Vagina (tissue), 2 donors: ENCODE measurements around the gene SCO1.

Experiments
- POLR2A ChIP-seq, 2 donors: fragments of 450-650 bp; IDR thresholded peaks; one replicate each; pipeline ENCODE4 v1.6.1; 2017; ENCODE audit warnings: antibody characterized with exemption in 2 of 2, mild to moderate bottlenecking in 2 of 2, moderate library complexity in 2 of 2
- TF ChIP-seq, protein P1 (sequence below), 3 experiments: fragments of 450-650 bp in 2 of 3; fragments of 200-600 bp in 1 of 3; sonication (generic) in 1 of 3; IDR thresholded peaks; one replicate each; pipeline ENCODE4 v1.5.1; 2017 to 2019; ENCODE audit warnings: antibody characterized with exemption in 3 of 3, mild to moderate bottlenecking in 2 of 3, moderate library complexity in 2 of 3

DNA sequence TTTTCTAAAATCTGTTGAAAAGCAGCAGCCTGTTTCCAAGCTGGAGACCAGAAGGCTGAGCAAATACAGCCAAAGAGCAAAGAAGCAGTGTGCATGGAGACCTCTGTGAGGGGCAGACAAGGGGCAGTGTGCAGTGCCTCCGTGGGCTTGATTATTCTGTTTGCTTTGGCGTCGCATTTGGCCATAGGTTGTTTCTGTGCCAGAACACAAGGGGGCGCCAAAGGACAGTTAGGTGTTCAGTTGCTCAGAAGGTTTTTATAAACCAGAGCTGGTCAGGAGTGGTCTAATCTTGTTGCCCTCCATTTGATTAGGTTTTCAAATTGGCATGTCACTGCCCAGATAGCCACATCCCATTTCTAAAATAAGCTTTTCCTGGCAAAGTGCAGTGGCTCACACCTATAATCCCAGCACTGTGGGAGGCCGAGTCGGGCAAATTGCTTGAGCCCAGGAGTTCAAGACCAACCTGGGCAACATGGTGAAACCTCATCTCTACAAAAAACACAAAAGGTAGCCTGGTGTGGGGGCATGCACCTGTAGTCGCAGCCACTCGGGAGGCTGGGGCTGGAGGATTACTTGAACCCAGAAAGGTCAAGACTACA is 50.8 kb downstream of the SCO1 start:
- TF ChIP-seq, protein P1, sequence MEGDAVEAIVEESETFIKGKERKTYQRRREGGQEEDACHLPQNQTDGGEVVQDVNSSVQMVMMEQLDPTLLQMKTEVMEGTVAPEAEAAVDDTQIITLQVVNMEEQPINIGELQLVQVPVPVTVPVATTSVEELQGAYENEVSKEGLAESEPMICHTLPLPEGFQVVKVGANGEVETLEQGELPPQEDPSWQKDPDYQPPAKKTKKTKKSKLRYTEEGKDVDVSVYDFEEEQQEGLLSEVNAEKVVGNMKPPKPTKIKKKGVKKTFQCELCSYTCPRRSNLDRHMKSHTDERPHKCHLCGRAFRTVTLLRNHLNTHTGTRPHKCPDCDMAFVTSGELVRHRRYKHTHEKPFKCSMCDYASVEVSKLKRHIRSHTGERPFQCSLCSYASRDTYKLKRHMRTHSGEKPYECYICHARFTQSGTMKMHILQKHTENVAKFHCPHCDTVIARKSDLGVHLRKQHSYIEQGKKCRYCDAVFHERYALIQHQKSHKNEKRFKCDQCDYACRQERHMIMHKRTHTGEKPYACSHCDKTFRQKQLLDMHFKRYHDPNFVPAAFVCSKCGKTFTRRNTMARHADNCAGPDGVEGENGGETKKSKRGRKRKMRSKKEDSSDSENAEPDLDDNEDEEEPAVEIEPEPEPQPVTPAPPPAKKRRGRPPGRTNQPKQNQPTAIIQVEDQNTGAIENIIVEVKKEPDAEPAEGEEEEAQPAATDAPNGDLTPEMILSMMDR (IDR thresholded peaks at IDR 0.05): peak; percentile 51 to 76 (median 57)
- TF ChIP-seq POLR2A (IDR thresholded peaks at IDR 0.05): no peak
